ENCODE measurements around the gene ANO9.
"Not testable (repeated sequence)": the region's sequence is repeated elsewhere in the genome, so short reads cannot be mapped to it uniquely, and the experiment has no call there.

The ANO9 gene

GRCh38 chr11:416051-416756, 25.6 kb downstream of the ANO9 start:
- DNase-seq (ENCODE audit: low read depth): no peak

- no peak for DNase-seq (ENCODE audit: low read depth)
These were observed 26.2 kb downstream of the ANO9 start for GRCh38 chr11:415640-416041.

GRCh38 chr11:414318-414857, 27.4 kb downstream of the ANO9 start:
- DNase-seq (ENCODE audit: low read depth): no peak

- no peak for DNase-seq (ENCODE audit: low read depth)
These were observed 28.4 kb downstream of the ANO9 start for GRCh38 chr11:413120-414081.

GRCh38 chr11:412641-413119, 29.1 kb downstream of the ANO9 start:
- no peak for DNase-seq (ENCODE audit: low read depth)

GRCh38 chr11:411520-411919, 30.3 kb downstream of the ANO9 start:
- not testable (repeated sequence) for DNase-seq (ENCODE audit: low read depth)

- DNase-seq (ENCODE audit: low read depth): not testable (repeated sequence)
These were observed 31.1 kb downstream of the ANO9 start for GRCh38 chr11:410711-411110.

- no peak for DNase-seq (ENCODE audit: low read depth)
These were observed 32.0 kb downstream of the ANO9 start for GRCh38 chr11:409600-410483.

- no peak for DNase-seq (ENCODE audit: low read depth)
These were observed 32.7 kb downstream of the ANO9 start for GRCh38 chr11:409008-409599.

- no peak for DNase-seq (ENCODE audit: low read depth)
These were observed 33.4 kb downstream of the ANO9 start for GRCh38 chr11:408154-409007.

- DNase-seq (ENCODE audit: low read depth): no peak
These were observed 34.1 kb downstream of the ANO9 start for GRCh38 chr11:407651-408123.

- no peak for DNase-seq (ENCODE audit: low read depth)
These were observed 34.8 kb downstream of the ANO9 start for GRCh38 chr11:406796-407650.

- no peak for DNase-seq (ENCODE audit: low read depth)
These were observed 35.6 kb downstream of the ANO9 start for GRCh38 chr11:405954-406795.

- DNase-seq (ENCODE audit: low read depth): no peak
These were observed 36.4 kb downstream of the ANO9 start for GRCh38 chr11:405323-405953.

- DNase-seq (ENCODE audit: low read depth): no peak
These were observed 37.1 kb downstream of the ANO9 start for GRCh38 chr11:404551-405264.

- no peak for DNase-seq (ENCODE audit: low read depth)
These were observed 37.9 kb downstream of the ANO9 start for GRCh38 chr11:403761-404431.
